ENCODE data around the gene AKAP13. TPM values are rescaled to one million over a fixed set of nuclear protein-coding genes. Genes with fewer than 3 reads are reported as not detected.
A peak's percentile ranks its signal among the peaks of the same experiment; 100 is the strongest.
"Not testable (repeated sequence)": the region's sequence is repeated elsewhere in the genome, so short reads cannot be mapped to it uniquely, and the experiment has no call there.

Gene AKAP13
- total RNA-seq, 1 donor from 2014 or later = 41.1 TPM

- FAIRE-seq (no peak), DNase-seq (ENCODE audit: low read depth) (no peak)
- Histone ChIP-seq H3K4me3 (ENCODE audit: low read depth, low read length) (no peak overlapping the region), H3K36me3 (ENCODE audit: control insufficient read depth, insufficient read depth, low read length) (no peaks in the 10 kb centered on the region), H3K27me3 (ENCODE audit: control insufficient read depth, insufficient read depth, low read length) (no peaks in the 10 kb centered on the region)
- TF ChIP-seq, protein P1, sequence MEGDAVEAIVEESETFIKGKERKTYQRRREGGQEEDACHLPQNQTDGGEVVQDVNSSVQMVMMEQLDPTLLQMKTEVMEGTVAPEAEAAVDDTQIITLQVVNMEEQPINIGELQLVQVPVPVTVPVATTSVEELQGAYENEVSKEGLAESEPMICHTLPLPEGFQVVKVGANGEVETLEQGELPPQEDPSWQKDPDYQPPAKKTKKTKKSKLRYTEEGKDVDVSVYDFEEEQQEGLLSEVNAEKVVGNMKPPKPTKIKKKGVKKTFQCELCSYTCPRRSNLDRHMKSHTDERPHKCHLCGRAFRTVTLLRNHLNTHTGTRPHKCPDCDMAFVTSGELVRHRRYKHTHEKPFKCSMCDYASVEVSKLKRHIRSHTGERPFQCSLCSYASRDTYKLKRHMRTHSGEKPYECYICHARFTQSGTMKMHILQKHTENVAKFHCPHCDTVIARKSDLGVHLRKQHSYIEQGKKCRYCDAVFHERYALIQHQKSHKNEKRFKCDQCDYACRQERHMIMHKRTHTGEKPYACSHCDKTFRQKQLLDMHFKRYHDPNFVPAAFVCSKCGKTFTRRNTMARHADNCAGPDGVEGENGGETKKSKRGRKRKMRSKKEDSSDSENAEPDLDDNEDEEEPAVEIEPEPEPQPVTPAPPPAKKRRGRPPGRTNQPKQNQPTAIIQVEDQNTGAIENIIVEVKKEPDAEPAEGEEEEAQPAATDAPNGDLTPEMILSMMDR (IDR thresholded peaks at IDR 0.05; ENCODE audit: insufficient read depth, low read length, severe bottlenecking) = no peak
These were observed 47.1 kb downstream of the AKAP13 start for GRCh38 chr15:85427286-85428028.

- Histone ChIP-seq H3K4me3 (ENCODE audit: low read depth, low read length) (no peak overlapping the region), H3K36me3 (ENCODE audit: control insufficient read depth, insufficient read depth, low read length) (no peaks in the 10 kb centered on the region), H3K27me3 (ENCODE audit: control insufficient read depth, insufficient read depth, low read length) (no peaks in the 10 kb centered on the region)
- TF ChIP-seq, protein P1 (IDR thresholded peaks at IDR 0.05; ENCODE audit: insufficient read depth, low read length, severe bottlenecking) = no peak
- no peak for FAIRE-seq
- DNase-seq (ENCODE audit: low read depth) = no peak
These were observed 49.1 kb downstream of the AKAP13 start for GRCh38 chr15:85429522-85429921.

- H3K36me3 ChIP-seq (ENCODE audit: control insufficient read depth, insufficient read depth, low read length) = no peaks in the 10 kb centered on the region
- TF ChIP-seq, protein P1 (IDR thresholded peaks at IDR 0.05; ENCODE audit: insufficient read depth, low read length, severe bottlenecking) = no peak
- no peak overlapping the region for H3K4me3 ChIP-seq (ENCODE audit: low read depth, low read length)
- H3K27me3 ChIP-seq (ENCODE audit: control insufficient read depth, insufficient read depth, low read length) = no peaks in the 10 kb centered on the region
- DNase-seq (ENCODE audit: low read depth) (no peak), FAIRE-seq (no peak)
These were observed 50.2 kb downstream of the AKAP13 start for GRCh38 chr15:85430406-85431204.

GRCh38 chr15:85439996-85440395, 59.6 kb downstream of the AKAP13 start:
- H3K4me3 ChIP-seq (ENCODE audit: low read depth, low read length) = no peak overlapping the region
- no peaks in the 10 kb centered on the region for H3K27me3 ChIP-seq (ENCODE audit: control insufficient read depth, insufficient read depth, low read length)
- DNase-seq (ENCODE audit: low read depth) (no peak), FAIRE-seq (no peak)
- TF ChIP-seq, protein P1 (IDR thresholded peaks at IDR 0.05; ENCODE audit: insufficient read depth, low read length, severe bottlenecking) = no peak
- no peaks in the 10 kb centered on the region for H3K36me3 ChIP-seq (ENCODE audit: control insufficient read depth, insufficient read depth, low read length)

DNA sequence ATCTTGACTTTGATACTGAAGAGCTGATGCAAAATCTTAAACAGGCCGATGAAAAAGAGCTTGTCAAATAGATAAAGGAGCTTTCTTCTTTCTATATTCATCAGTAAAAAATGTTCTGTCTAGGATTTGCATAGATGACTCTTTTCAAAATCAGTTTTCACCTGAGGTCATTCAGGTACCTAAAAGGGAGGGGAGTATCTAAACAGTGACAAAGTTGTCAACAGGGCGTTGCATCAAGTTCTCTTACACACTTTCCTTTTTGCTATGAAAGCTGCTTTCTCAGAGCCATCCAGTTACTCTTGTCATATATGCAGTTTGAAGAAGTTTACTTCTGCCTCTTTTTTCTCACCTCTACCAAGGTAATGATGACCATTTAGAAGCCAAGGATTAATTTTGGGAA, 60.0 kb downstream of the AKAP13 start:
- H3K36me3 ChIP-seq (ENCODE audit: control insufficient read depth, insufficient read depth, low read length) = no peaks in the 10 kb centered on the region
- no peaks in the 10 kb centered on the region for H3K27me3 ChIP-seq (ENCODE audit: control insufficient read depth, insufficient read depth, low read length)
- FAIRE-seq (no peak), DNase-seq (ENCODE audit: low read depth) (peak; percentile 45)
- TF ChIP-seq, protein P1 (IDR thresholded peaks at IDR 0.05; ENCODE audit: insufficient read depth, low read length, severe bottlenecking) = no peak
- no peak overlapping the region for H3K4me3 ChIP-seq (ENCODE audit: low read depth, low read length)

DNA sequence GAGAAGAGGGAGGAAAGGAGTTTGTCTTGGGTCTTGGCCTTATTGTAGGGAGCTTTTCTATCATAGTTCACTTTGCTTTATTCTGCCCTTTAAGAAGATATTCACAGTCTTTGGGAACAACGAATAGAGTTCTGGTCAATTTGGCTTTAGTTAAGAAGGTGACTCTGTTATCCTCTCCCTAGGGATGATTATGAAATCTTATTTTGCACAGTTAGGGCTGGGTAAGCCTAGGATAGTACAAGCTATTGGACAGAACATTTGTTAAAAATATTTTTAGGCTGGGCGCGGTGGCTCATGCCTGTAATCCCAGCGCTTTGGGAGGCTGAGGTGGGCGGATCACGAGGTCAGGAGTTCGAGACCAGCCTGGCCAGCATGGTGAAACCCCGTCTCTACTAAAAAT, 61.5 kb downstream of the AKAP13 start:
- not testable (repeated sequence) for DNase-seq (ENCODE audit: low read depth); FAIRE-seq; H3K36me3 ChIP-seq (ENCODE audit: control insufficient read depth, insufficient read depth, low read length); H3K4me3 ChIP-seq (ENCODE audit: low read depth, low read length); H3K27me3 ChIP-seq (ENCODE audit: control insufficient read depth, insufficient read depth, low read length)
